NB4 (cell line): ENCODE results near the gene LTBP2.
A peak's percentile ranks its signal among the peaks of the same experiment; 100 is the strongest.

Source experiments
- DNase-seq: peaks from one replicate; pipeline ENCODE4 v3.0.0; 2010; ENCODE audit warnings: low read depth
- H3K4me3 ChIP-seq: one replicate; pipeline ENCODE4 v1.5.1; 2011; ENCODE audit warnings: mild to moderate bottlenecking, low read depth, low read length, moderate library complexity
- CTCF ChIP-seq: IDR thresholded peaks from one replicate; pipeline ENCODE4 v1.5.1; 2012; ENCODE audit warnings: low read depth, low read length
- MAX ChIP-seq: IDR thresholded peaks from 2 replicates; pipeline ENCODE4 v1.6.1; 2011; ENCODE audit warnings: low read depth, low read length
- MYC ChIP-seq: IDR thresholded peaks from 2 replicates; pipeline ENCODE4 v1.6.1; 2011; ENCODE audit warnings: low read depth, low read length
- POLR2A ChIP-seq: IDR thresholded peaks from 2 replicates; pipeline ENCODE4 v1.6.1; 2011; ENCODE audit warnings: mild to moderate bottlenecking; ENCODE audit not compliant: insufficient read length; ENCODE audit errors: extremely low read depth

LTBP2 gene

GRCh38 chr14:74655599-74656395 is 43.8 kb upstream of the LTBP2 start:
- DNase-seq: peak; percentile 16
- TF ChIP-seq MAX (no peak), CTCF (no peak), MYC (no peak), POLR2A (no peak)
- no peak overlapping the region for H3K4me3 ChIP-seq

GRCh38 chr14:74654931-74655330 is 42.9 kb upstream of the LTBP2 start:
- no peak overlapping the region for H3K4me3 ChIP-seq
- DNase-seq: no peak
- no peak for TF ChIP-seq MYC
- TF ChIP-seq POLR2A: no peak
- TF ChIP-seq MAX: no peak

- no peak for TF ChIP-seq MYC
- no peak for TF ChIP-seq POLR2A
- TF ChIP-seq CTCF: no peak
- no peak for TF ChIP-seq MAX
- no peak for DNase-seq
- no peak overlapping the region for H3K4me3 ChIP-seq
Measured at GRCh38 chr14:74653386-74654138, 41.5 kb upstream of the LTBP2 start.

GRCh38 chr14:74652541-74652940 is 40.5 kb upstream of the LTBP2 start:
- DNase-seq: no peak
- TF ChIP-seq MAX (no peak), MYC (no peak), POLR2A (no peak)
- H3K4me3 ChIP-seq: no peak overlapping the region

- TF ChIP-seq CTCF (no peak), POLR2A (no peak), MYC (no peak), MAX (no peak)
- no peak overlapping the region for H3K4me3 ChIP-seq
- DNase-seq: no peak
Measured at GRCh38 chr14:74650927-74651686, 39.1 kb upstream of the LTBP2 start.

GRCh38 chr14:74649673-74650072 is 37.6 kb upstream of the LTBP2 start:
- H3K4me3 ChIP-seq: no peak overlapping the region
- DNase-seq: no peak
- no peak for TF ChIP-seq CTCF
- no peak for TF ChIP-seq MAX
- TF ChIP-seq POLR2A: no peak
- no peak for TF ChIP-seq MYC
